ENCODE measurements around the gene PFN1. TPM values are rescaled to one million over a fixed set of nuclear protein-coding genes. Genes with fewer than 3 reads are reported as not detected.
A peak's percentile ranks its signal among the peaks of the same experiment; 100 is the strongest.

PFN1 gene
- total RNA-seq, 1 experiment from 2014 or later: 2,317 TPM

- DNase-seq (ENCODE audit: low spot score): peak; percentile 93
These were observed 19.5 kb upstream of the PFN1 start, which contains the start of gene SPAG7 for GRCh38 chr17:4967539-4968485. TSS of gene SPAG7 (minus strand) at chr17:4967817. CDS start at chr17:4967804, 13 bp downstream.

GRCh38 chr17:4966844-4967538 is 18.7 kb upstream of the PFN1 start:
- DNase-seq (ENCODE audit: low spot score): peak; percentile 96

GRCh38 chr17:4965311-4965986 is 17.1 kb upstream of the PFN1 start:
- DNase-seq (ENCODE audit: low spot score): no peak

GRCh38 chr17:4960279-4960922 is 12.1 kb upstream of the PFN1 start:
- DNase-seq (ENCODE audit: low spot score): no peak

- DNase-seq (ENCODE audit: low spot score): no peak
These were observed 11.1 kb upstream of the PFN1 start for GRCh38 chr17:4959261-4959965.

- no peak for DNase-seq (ENCODE audit: low spot score)
These were observed 9.8 kb upstream of the PFN1 start for GRCh38 chr17:4958102-4958501.

- DNase-seq (ENCODE audit: low spot score): no peak
These were observed 8.2 kb upstream of the PFN1 start for GRCh38 chr17:4956493-4957061.

GRCh38 chr17:4955091-4955490 is 6.8 kb upstream of the PFN1 start:
- DNase-seq (ENCODE audit: low spot score): no peak

GRCh38 chr17:4953451-4953961 is 5.2 kb upstream of the PFN1 start:
- DNase-seq (ENCODE audit: low spot score): no peak

- no peak for DNase-seq (ENCODE audit: low spot score)
These were observed 3.2 kb upstream of the PFN1 start for GRCh38 chr17:4951486-4951885.

GRCh38 chr17:4950746-4951204 is 2.4 kb upstream of the PFN1 start, which contains the start of gene ENO3:
TSS of gene ENO3 (plus strand) at chr17:4951119. CDS start at chr17:4951830, 711 bp downstream.
- DNase-seq (ENCODE audit: low spot score): no peak

- peak; percentile 32 for DNase-seq (ENCODE audit: low spot score)
These were observed 1.9 kb upstream of the PFN1 start for GRCh38 chr17:4950075-4950745.

- peak; percentile 69 for DNase-seq (ENCODE audit: low spot score)
These were observed 1.2 kb upstream of the PFN1 start for GRCh38 chr17:4949321-4950074.

- DNase-seq (ENCODE audit: low spot score): peak; percentile 72
These were observed 596 bp upstream of the PFN1 start for GRCh38 chr17:4948931-4949320.

GRCh38 chr17:4947411-4948165 is 742 bp downstream of the PFN1 start:
- DNase-seq (ENCODE audit: low spot score): peak; percentile 44

GRCh38 chr17:4947010-4947410 is 1.3 kb downstream of the PFN1 start:
- DNase-seq (ENCODE audit: low spot score): no peak

GRCh38 chr17:4946312-4946976 is 1.9 kb downstream of the PFN1 start:
- DNase-seq (ENCODE audit: low spot score): no peak

- DNase-seq (ENCODE audit: low spot score): no peak
These were observed 2.4 kb downstream of the PFN1 start for GRCh38 chr17:4945944-4946280.
